Measurements from ENCODE around the gene ATAD1. TPM values are rescaled to one million over a fixed set of nuclear protein-coding genes. Genes with fewer than 3 reads are reported as not detected.
"Not testable (repeated sequence)": the region's sequence is repeated elsewhere in the genome, so short reads cannot be mapped to it uniquely, and the experiment has no call there.

Gene ATAD1
- total and polyA plus RNA-seq, 2 experiments from 2014 or later = 47.4 to 82.5 TPM

DNA sequence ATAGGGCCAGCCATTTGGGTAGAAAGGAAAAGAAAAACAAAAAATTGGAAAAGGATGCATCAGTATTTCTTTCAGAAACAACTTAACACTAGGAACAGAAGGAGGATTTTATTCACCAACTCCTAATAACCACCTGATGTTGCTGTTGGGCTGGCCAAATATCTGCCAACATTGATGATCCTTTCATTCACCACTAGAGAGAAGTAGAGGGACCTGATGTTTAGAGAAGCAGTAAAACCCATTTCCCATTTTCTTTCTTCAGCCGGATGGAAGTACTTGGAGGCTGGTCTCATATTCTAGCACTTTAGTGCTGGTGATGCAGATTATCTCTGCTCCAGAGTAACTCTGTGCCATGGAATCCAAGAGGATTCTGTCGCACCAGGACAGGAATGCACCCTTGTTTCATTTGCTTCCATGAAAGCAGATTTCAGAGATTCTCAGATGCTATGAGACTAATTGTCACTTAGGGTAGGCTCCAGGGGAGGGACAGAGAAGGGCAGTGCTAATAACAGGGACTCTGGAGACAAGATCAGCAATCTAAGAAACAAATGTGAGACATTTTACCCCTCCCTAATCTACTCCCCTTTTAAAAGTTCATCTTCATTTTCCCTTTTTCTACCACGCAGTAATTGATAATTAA is 42.2 kb upstream of the ATAD1 start:
- Histone ChIP-seq H3K4me1 (ENCODE audit: low read depth) (peaks cover 3% of the 10 kb centered on the region), H3K36me3 (no peaks in the 10 kb centered on the region), H3K27ac (no peak overlapping the region), H3K4me3 (no peak overlapping the region), H3K27me3 (no peaks in the 10 kb centered on the region), H3K9me3 (ENCODE audit: low read depth) (no peaks in the 10 kb centered on the region)
- TF ChIP-seq, protein P1, sequence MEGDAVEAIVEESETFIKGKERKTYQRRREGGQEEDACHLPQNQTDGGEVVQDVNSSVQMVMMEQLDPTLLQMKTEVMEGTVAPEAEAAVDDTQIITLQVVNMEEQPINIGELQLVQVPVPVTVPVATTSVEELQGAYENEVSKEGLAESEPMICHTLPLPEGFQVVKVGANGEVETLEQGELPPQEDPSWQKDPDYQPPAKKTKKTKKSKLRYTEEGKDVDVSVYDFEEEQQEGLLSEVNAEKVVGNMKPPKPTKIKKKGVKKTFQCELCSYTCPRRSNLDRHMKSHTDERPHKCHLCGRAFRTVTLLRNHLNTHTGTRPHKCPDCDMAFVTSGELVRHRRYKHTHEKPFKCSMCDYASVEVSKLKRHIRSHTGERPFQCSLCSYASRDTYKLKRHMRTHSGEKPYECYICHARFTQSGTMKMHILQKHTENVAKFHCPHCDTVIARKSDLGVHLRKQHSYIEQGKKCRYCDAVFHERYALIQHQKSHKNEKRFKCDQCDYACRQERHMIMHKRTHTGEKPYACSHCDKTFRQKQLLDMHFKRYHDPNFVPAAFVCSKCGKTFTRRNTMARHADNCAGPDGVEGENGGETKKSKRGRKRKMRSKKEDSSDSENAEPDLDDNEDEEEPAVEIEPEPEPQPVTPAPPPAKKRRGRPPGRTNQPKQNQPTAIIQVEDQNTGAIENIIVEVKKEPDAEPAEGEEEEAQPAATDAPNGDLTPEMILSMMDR (IDR thresholded peaks at IDR 0.05; ENCODE audit: low read depth, low read length) = peak; percentile 29
- peak; percentile 23 to 59 for DNase-seq (ENCODE audit: low read depth in 1 of 2, low spot score in 1 of 2)

GRCh38 chr10:87855665-87856064 is 37.6 kb upstream of the ATAD1 start:
- not testable (repeated sequence) for H3K36me3 ChIP-seq; DNase-seq (ENCODE audit: low read depth in 1 of 2, low spot score in 1 of 2); H3K27ac ChIP-seq; H3K27me3 ChIP-seq; H3K4me3 ChIP-seq; H3K9me3 ChIP-seq (ENCODE audit: low read depth); H3K4me1 ChIP-seq (ENCODE audit: low read depth)

- not testable (repeated sequence) for DNase-seq (ENCODE audit: low read depth in 1 of 2, low spot score in 1 of 2); H3K9me3 ChIP-seq (ENCODE audit: low read depth); H3K36me3 ChIP-seq; H3K4me3 ChIP-seq; H3K27ac ChIP-seq; H3K27me3 ChIP-seq; H3K4me1 ChIP-seq (ENCODE audit: low read depth)
Observed at GRCh38 chr10:87855247-87855646, 37.2 kb upstream of the ATAD1 start.

- Histone ChIP-seq H3K27me3 (no peaks in the 10 kb centered on the region), H3K9me3 (ENCODE audit: low read depth) (no peaks in the 10 kb centered on the region), H3K4me3 (no peak overlapping the region), H3K27ac (no peak overlapping the region), H3K36me3 (no peaks in the 10 kb centered on the region), H3K4me1 (ENCODE audit: low read depth) (no peaks in the 10 kb centered on the region)
- TF ChIP-seq, protein P1 (IDR thresholded peaks at IDR 0.05; ENCODE audit: low read depth, low read length) = no peak
- DNase-seq (ENCODE audit: low read depth in 1 of 2, low spot score in 1 of 2) = no peak
Observed at GRCh38 chr10:87852089-87852488, 34.1 kb upstream of the ATAD1 start.

DNA sequence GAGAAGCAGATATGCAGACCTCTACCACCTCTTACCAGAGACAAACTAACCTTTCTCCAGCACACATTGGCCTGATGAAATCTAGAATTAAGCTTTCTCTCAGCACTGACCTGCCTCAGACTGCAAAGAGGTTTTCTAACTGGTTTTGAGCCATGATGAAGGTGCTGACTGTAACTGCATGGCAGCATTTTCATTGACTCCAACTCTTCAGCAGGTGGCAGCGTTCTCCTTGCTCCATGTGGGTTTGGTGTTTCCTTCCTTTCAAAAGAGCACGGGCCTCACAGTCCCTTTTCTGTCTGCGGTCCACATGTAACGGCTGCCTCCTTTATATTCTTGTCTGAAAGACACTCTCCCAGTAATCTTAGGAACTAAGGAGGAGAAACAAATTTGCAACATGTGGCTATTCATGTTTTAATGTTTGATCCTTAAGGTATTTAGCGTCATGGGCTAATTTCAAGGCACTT is 32.7 kb upstream of the ATAD1 start:
- DNase-seq (ENCODE audit: low read depth in 1 of 2, low spot score in 1 of 2) = peak; percentile 81 to 83
- no peak overlapping the region for H3K4me3 ChIP-seq
- H3K4me1 ChIP-seq (ENCODE audit: low read depth) = peaks cover 5% of the 10 kb centered on the region
- TF ChIP-seq, protein P1 (IDR thresholded peaks at IDR 0.05; ENCODE audit: low read depth, low read length) = peak; percentile 67
- no peaks in the 10 kb centered on the region for H3K9me3 ChIP-seq (ENCODE audit: low read depth)
- H3K27me3 ChIP-seq = no peaks in the 10 kb centered on the region
- no peak overlapping the region for H3K27ac ChIP-seq
- no peaks in the 10 kb centered on the region for H3K36me3 ChIP-seq

DNA sequence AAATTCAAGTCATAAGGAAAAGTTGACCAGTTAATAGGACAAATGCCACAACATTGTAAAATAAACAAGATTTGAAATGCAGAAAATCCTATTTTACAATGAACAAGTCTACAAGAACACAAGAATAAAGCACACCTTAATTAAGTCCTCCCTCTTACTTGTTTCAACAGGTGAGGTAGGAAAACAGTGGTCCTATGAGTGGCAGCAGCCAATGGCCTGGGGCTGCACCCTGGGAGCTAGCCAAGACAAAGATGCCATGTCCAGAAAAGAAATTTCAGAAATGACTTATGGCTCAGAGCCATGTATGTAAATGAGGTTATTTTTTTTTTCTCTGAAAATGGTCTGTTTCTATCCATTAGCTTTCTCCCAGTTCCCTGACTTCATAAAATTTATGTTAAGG is 31.0 kb upstream of the ATAD1 start:
- H3K27ac ChIP-seq = no peak overlapping the region
- H3K4me1 ChIP-seq (ENCODE audit: low read depth) = peaks cover 8% of the 10 kb centered on the region
- no peaks in the 10 kb centered on the region for H3K36me3 ChIP-seq
- no peaks in the 10 kb centered on the region for H3K9me3 ChIP-seq (ENCODE audit: low read depth)
- DNase-seq (ENCODE audit: low read depth in 1 of 2, low spot score in 1 of 2) = no peak
- H3K27me3 ChIP-seq = no peaks in the 10 kb centered on the region
- TF ChIP-seq, protein P1 (IDR thresholded peaks at IDR 0.05; ENCODE audit: low read depth, low read length) = no peak
- H3K4me3 ChIP-seq = no peak overlapping the region
